GM23338 (cell line): ENCODE measurements around the gene PBOV1. TPM values are rescaled to one million over a fixed set of nuclear protein-coding genes. Genes with fewer than 3 reads are reported as not detected.

Source experiments
- ATAC-seq: fragments of 200-7000 bp; cut with Tn5 transposase; 3 replicates; pipeline ENCODE4 v1.9.1; 2020
- DNase-seq: peaks from one replicate; pipeline ENCODE4 v3.0.0-alpha.2; 2015; ENCODE audit warnings: low spot score
- H2AFZ ChIP-seq: fragments of 200-600 bp; sonication (generic); 2 replicates; pipeline ENCODE4 v1.8.0; 2016; ENCODE audit warnings: antibody characterized with exemption, mild to moderate bottlenecking, moderate library complexity
- H3F3A ChIP-seq: fragments of 200-600 bp; sonication (generic); replicated peaks from 2 replicates; pipeline ENCODE4 v1.8.0; 2017; ENCODE audit warnings: antibody characterized with exemption, mixed run types, low read depth
- H3K27ac ChIP-seq: fragments of 200-600 bp; sonication (generic); 2 replicates; pipeline ENCODE4 v1.6.1; 2016; ENCODE audit warnings: low read depth
- H3K27me3 ChIP-seq: fragments of 200-600 bp; sonication (generic); 2 replicates; pipeline ENCODE4 v1.8.0; 2016; ENCODE audit warnings: mild to moderate bottlenecking, mixed run types, moderate library complexity; ENCODE audit not compliant: insufficient read depth
- H3K36me3 ChIP-seq: fragments of 200-600 bp; sonication (generic); 2 replicates; pipeline ENCODE4 v1.8.0; 2016; ENCODE audit warnings: mild to moderate bottlenecking; ENCODE audit not compliant: insufficient read depth
- H3K4me1 ChIP-seq: fragments of 200-600 bp; sonication (generic); 2 replicates; pipeline ENCODE4 v1.8.0; 2016; ENCODE audit warnings: mild to moderate bottlenecking, moderate library complexity; ENCODE audit not compliant: insufficient read depth
- H3K4me2 ChIP-seq: fragments of 200-600 bp; sonication (generic); 2 replicates; pipeline ENCODE4 v1.7.1; 2017; ENCODE audit warnings: mixed run types
- H3K4me3 ChIP-seq: fragments of 200-600 bp; sonication (generic); 2 replicates; pipeline ENCODE4 v1.6.1; 2016; ENCODE audit warnings: mixed run types
- H3K79me2 ChIP-seq: fragments of 200-600 bp; sonication (generic); replicated peaks from 2 replicates; pipeline ENCODE4 v1.8.0; 2017; ENCODE audit warnings: mild to moderate bottlenecking; ENCODE audit not compliant: insufficient read depth
- H3K9me2 ChIP-seq: fragments of 200-600 bp; sonication (generic); 2 replicates; pipeline ENCODE4 v1.8.0; 2017; ENCODE audit not compliant: insufficient read depth
- H4K20me1 ChIP-seq: fragments of 200-600 bp; sonication (generic); replicated peaks from 2 replicates; pipeline ENCODE4 v1.8.0; 2017; ENCODE audit warnings: mild to moderate bottlenecking; ENCODE audit not compliant: insufficient read depth
- H3K27ac Mint-ChIP-seq: 2 replicates; pipeline ENCODE4 v1.8.0; 2020; ENCODE audit warnings: inconsistent platforms, mild to moderate bottlenecking, moderate library complexity, mixed read lengths
- H3K27me3 Mint-ChIP-seq: 3 replicates; pipeline ENCODE4 v1.8.0; 2022; ENCODE audit warnings: low read depth, mild to moderate bottlenecking, moderate library complexity, mixed read lengths, inconsistent platforms; ENCODE audit not compliant: insufficient read depth, poor library complexity
- H3K36me3 Mint-ChIP-seq: 3 replicates; pipeline ENCODE4 v1.8.0; 2021; ENCODE audit warnings: low read depth, mild to moderate bottlenecking, inconsistent platforms, moderate library complexity, mixed read lengths
- H3K4me1 Mint-ChIP-seq: 3 replicates; pipeline ENCODE4 v1.8.0; 2020; ENCODE audit warnings: mild to moderate bottlenecking, inconsistent platforms, mixed read lengths
- H3K4me3 Mint-ChIP-seq: 3 replicates; pipeline ENCODE4 v1.8.0; 2021; ENCODE audit warnings: moderate library complexity, mild to moderate bottlenecking, inconsistent platforms, mixed read lengths
- H3K9me3 Mint-ChIP-seq: 3 replicates; pipeline ENCODE4 v1.8.0; 2020; ENCODE audit warnings: moderate library complexity, mild to moderate bottlenecking, inconsistent platforms, mixed read lengths
- CREB1 ChIP-seq: fragments of 250-450 bp; sonication (Bioruptor Pico); IDR thresholded peaks from 2 replicates; pipeline ENCODE4 v1.5.0; 2020; ENCODE audit warnings: low read depth, mild to moderate bottlenecking, moderate library complexity
- CTCF ChIP-seq, 2 experiments: fragments of 200-600 bp in 1 of 2; sonication (generic) in 1 of 2; conservative IDR thresholded peaks; 2 replicates each; pipeline versions ENCODE4 v1.5.1 to v1.6.1; 2016 to 2017; ENCODE audit warnings: antibody characterized with exemption in 2 of 2, low read depth in 2 of 2, mild to moderate bottlenecking in 2 of 2, moderate library complexity in 1 of 2
- ETS1 ChIP-seq: IDR thresholded peaks from 2 replicates; pipeline ENCODE4 v1.6.1; 2016; ENCODE audit warnings: antibody characterized with exemption
- EZH2 ChIP-seq: fragments of 200-600 bp; sonication (generic); IDR thresholded peaks from one replicate; pipeline ENCODE4 v1.8.0; 2017; ENCODE audit warnings: antibody characterized with exemption, mild to moderate bottlenecking, low read depth; ENCODE audit not compliant: unreplicated experiment
- EZH2phosphoT487 ChIP-seq: fragments of 200-600 bp; sonication (generic); IDR thresholded peaks from one replicate; pipeline ENCODE4 v1.8.1; 2018; ENCODE audit warnings: antibody characterized with exemption; ENCODE audit not compliant: unreplicated experiment
- JUNB ChIP-seq: IDR thresholded peaks from one replicate; pipeline ENCODE4 v1.6.1; 2016; ENCODE audit warnings: antibody characterized with exemption; ENCODE audit not compliant: unreplicated experiment
- NANOG ChIP-seq: IDR thresholded peaks from 2 replicates; pipeline ENCODE4 v1.6.1; 2016; ENCODE audit warnings: antibody characterized with exemption, borderline replicate concordance
- POLR2AphosphoS5 ChIP-seq: IDR thresholded peaks from 2 replicates; pipeline ENCODE4 v1.6.1; 2016; ENCODE audit warnings: antibody characterized with exemption, low read depth
- REST ChIP-seq: IDR thresholded peaks from one replicate; pipeline ENCODE4 v1.6.1; 2018; ENCODE audit warnings: antibody characterized with exemption; ENCODE audit not compliant: unreplicated experiment
- STAT1 ChIP-seq: IDR thresholded peaks from one replicate; pipeline ENCODE4 v1.6.1; 2016; ENCODE audit warnings: antibody characterized with exemption; ENCODE audit not compliant: unreplicated experiment
- ZNF114 ChIP-seq: fragments of 250-450 bp; sonication (Bioruptor Pico); IDR thresholded peaks from 2 replicates; pipeline ENCODE4 v1.5.0; 2020; ENCODE audit warnings: mild to moderate bottlenecking, moderate library complexity
- ZNF331 ChIP-seq: fragments of 250-450 bp; sonication (Bioruptor Pico); IDR thresholded peaks from 2 replicates; pipeline ENCODE4 v1.5.0; 2020; ENCODE audit warnings: low read depth, mild to moderate bottlenecking, moderate library complexity
- ZNF462 ChIP-seq: fragments of 250-450 bp; sonication (Bioruptor Pico); IDR thresholded peaks from 2 replicates; pipeline ENCODE4 v1.5.0; 2020; ENCODE audit warnings: mild to moderate bottlenecking, moderate library complexity
- polyA plus RNA-seq: library from polyadenylated mRNA; unstranded; fragments of >200 nt; fragmentation: Nextera tagmentation; extraction: Ambion mirVana; gene quantifications from 2 replicates; pipeline ENCODE4 v1.2.1, GENCODE V29; 2016
- total RNA-seq: library from RNA; depleted of rRNA; stranded (reverse); fragments of >200 nt; shearing (Covaris generic); gene quantifications from 2 replicates; pipeline ENCODE4 v1.2.3, GENCODE V29; 2014

Gene PBOV1
- total and polyA plus RNA-seq, 2 experiments from 2014 or later: not detected

DNA sequence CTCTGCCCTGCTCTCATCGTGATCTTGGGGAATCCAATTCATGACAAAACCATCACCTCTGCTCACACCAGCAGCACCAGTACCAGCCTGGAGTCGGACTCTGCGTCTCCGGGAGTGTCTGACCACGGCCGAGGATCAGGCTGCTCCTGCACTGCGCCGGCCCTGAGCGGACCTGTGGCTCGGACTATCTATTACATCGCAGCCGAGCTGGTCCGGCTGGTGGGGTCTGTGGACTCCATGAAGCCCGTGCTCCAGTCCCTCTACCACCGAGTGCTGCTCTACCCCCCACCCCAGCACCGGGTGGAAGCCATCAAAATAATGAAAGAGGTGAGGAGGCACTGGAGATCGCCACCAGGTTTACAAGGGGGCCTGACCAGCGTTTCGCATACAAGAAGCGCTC, 37.2 kb upstream of the PBOV1 start:
- ATAC-seq (no peak), DNase-seq (no peak)
- no peak overlapping the region for H3K4me3 ChIP-seq
- H3K36me3 ChIP-seq: peaks cover 3% of the 10 kb centered on the region; the same call in 1 of the 2 replicates
- H3K4me2 ChIP-seq: no peak overlapping the region
- no peak overlapping the region for H2AFZ ChIP-seq
- H4K20me1 ChIP-seq: no peaks in the 10 kb centered on the region; the same call in 1 of the 2 replicates
- no peaks in the 10 kb centered on the region for H3F3A ChIP-seq
- H3K4me1 ChIP-seq: no peaks in the 10 kb centered on the region
- TF ChIP-seq EZH2phosphoT487: no peak
- no peak for TF ChIP-seq ZNF114 (CRISPR knock-in tag)
- no peak for TF ChIP-seq JUNB
- no peak for TF ChIP-seq STAT1
- TF ChIP-seq EZH2: no peak
- TF ChIP-seq POLR2AphosphoS5: no peak
- no peak for TF ChIP-seq ZNF462
- TF ChIP-seq CREB1 (CRISPR knock-in tag): no peak
- TF ChIP-seq REST: no peak
- TF ChIP-seq ETS1: no peak
- no peak for TF ChIP-seq ZNF331 (CRISPR knock-in tag)
- TF ChIP-seq NANOG: no peak
- no peak for TF ChIP-seq CTCF (conservative IDR thresholded peaks at IDR 0.05; ENCODE audit: low read depth in 2 of 2)
- Mint-ChIP-seq H3K36me3 (peaks cover 7% of the 10 kb centered on the region; the same call in 1 of the 3 replicates), H3K9me3 (no peaks in the 10 kb centered on the region), H3K4me3 (no peak overlapping the region), H3K27me3 (no peaks in the 10 kb centered on the region), H3K4me1 (no peaks in the 10 kb centered on the region), H3K27ac (no peak overlapping the region)
- H3K27ac ChIP-seq: no peak overlapping the region
- H3K79me2 ChIP-seq: no peaks in the 10 kb centered on the region
- no peaks in the 10 kb centered on the region for H3K27me3 ChIP-seq
- no peaks in the 10 kb centered on the region for H3K9me2 ChIP-seq
